IPS DF 6.9 (cell line): ENCODE data around the gene SLC10A3.

ENCODE experiments used
- DNase-seq: peaks from one replicate; pipeline ENCODE4 v3.0.0-alpha.2; 2013; ENCODE audit warnings: low read depth, low spot score
- H3K27ac ChIP-seq: one replicate; pipeline ENCODE4 v1.5.1; 2013; ENCODE audit warnings: low read length, control low read depth
- H3K27me3 ChIP-seq: 2 replicates; pipeline ENCODE4 v1.6.1; 2013; ENCODE audit warnings: mild to moderate bottlenecking, low read length; ENCODE audit not compliant: control insufficient read depth, insufficient read depth
- H3K36me3 ChIP-seq: 2 replicates; pipeline ENCODE4 v1.6.1; 2013; ENCODE audit warnings: low read length; ENCODE audit not compliant: control insufficient read depth, insufficient read depth
- H3K4me1 ChIP-seq: 2 replicates; pipeline ENCODE4 v1.6.1; 2013; ENCODE audit warnings: low read length; ENCODE audit not compliant: control insufficient read depth, insufficient read depth
- H3K4me3 ChIP-seq: 2 replicates; pipeline ENCODE4 v1.5.1; 2013; ENCODE audit warnings: mild to moderate bottlenecking, low read length
- H3K9me3 ChIP-seq: 2 replicates; pipeline ENCODE4 v1.6.1; 2013; ENCODE audit warnings: low read length, inconsistent platforms; ENCODE audit not compliant: control insufficient read depth, insufficient read depth
- WGBS: extraction: QIAGEN DNeasy Blood & Tissue Kit; methylation state at CpG from one replicate; pipeline ENCODE4 v1.1.7; 2013; ENCODE audit warnings: mixed read lengths, missing lambda C conversion rate; ENCODE audit not compliant: insufficient read length, insufficient coverage; 5-methylcytosine and 5-hydroxymethylcytosine counted together

Gene SLC10A3

GRCh38 chrX:154472685-154473632 is 17.5 kb downstream of the SLC10A3 start:
- no peaks in the 10 kb centered on the region for H3K9me3 ChIP-seq
- no CpG with 5 or more reads among the region's 28 CpGs for WGBS
- DNase-seq, result no peak
- H3K27me3 ChIP-seq, result no peaks in the 10 kb centered on the region
- H3K4me1 ChIP-seq, result no peaks in the 10 kb centered on the region
- peaks cover 16% of the 10 kb centered on the region for H3K36me3 ChIP-seq
- H3K4me3 ChIP-seq, result no peak overlapping the region
- no peak overlapping the region for H3K27ac ChIP-seq

- no CpG with 5 or more reads among the region's 23 CpGs for WGBS
- Histone ChIP-seq H3K4me3 (no peak overlapping the region), H3K27me3 (no peaks in the 10 kb centered on the region), H3K27ac (no peak overlapping the region), H3K9me3 (no peaks in the 10 kb centered on the region), H3K4me1 (no peaks in the 10 kb centered on the region), H3K36me3 (peaks cover 22% of the 10 kb centered on the region)
- no peak for DNase-seq
These were observed 18.4 kb downstream of the SLC10A3 start for GRCh38 chrX:154471839-154472684.

- DNase-seq, result no peak
- no CpG with 5 or more reads among the region's 23 CpGs for WGBS
- Histone ChIP-seq H3K4me1 (no peaks in the 10 kb centered on the region), H3K36me3 (peaks cover 27% of the 10 kb centered on the region), H3K9me3 (no peaks in the 10 kb centered on the region), H3K27ac (no peak overlapping the region), H3K4me3 (no peak overlapping the region), H3K27me3 (no peaks in the 10 kb centered on the region)
These were observed 19.4 kb downstream of the SLC10A3 start for GRCh38 chrX:154470914-154471568.

- DNase-seq, result no peak
- Histone ChIP-seq H3K36me3 (peaks cover 33% of the 10 kb centered on the region), H3K27ac (no peak overlapping the region), H3K4me1 (no peaks in the 10 kb centered on the region), H3K4me3 (no peak overlapping the region), H3K27me3 (no peaks in the 10 kb centered on the region), H3K9me3 (no peaks in the 10 kb centered on the region)
- WGBS, result no CpG with 5 or more reads among the region's 14 CpGs
These were observed 20.0 kb downstream of the SLC10A3 start for GRCh38 chrX:154470434-154470833.

GRCh38 chrX:154469880-154470279 is 20.5 kb downstream of the SLC10A3 start:
- Histone ChIP-seq H3K4me1 (no peaks in the 10 kb centered on the region), H3K4me3 (no peak overlapping the region), H3K27me3 (no peaks in the 10 kb centered on the region), H3K9me3 (no peaks in the 10 kb centered on the region), H3K27ac (no peak overlapping the region), H3K36me3 (peaks cover 33% of the 10 kb centered on the region)
- no peak for DNase-seq
- no CpG with 5 or more reads among the region's 18 CpGs for WGBS

GRCh38 chrX:154469114-154469513 is 21.3 kb downstream of the SLC10A3 start:
- no peaks in the 10 kb centered on the region for H3K9me3 ChIP-seq
- DNase-seq, result no peak
- H3K27ac ChIP-seq, result no peak overlapping the region
- WGBS, result no CpG with 5 or more reads among the region's 9 CpGs
- peaks cover 33% of the 10 kb centered on the region for H3K36me3 ChIP-seq
- H3K4me3 ChIP-seq, result no peak overlapping the region
- no peaks in the 10 kb centered on the region for H3K4me1 ChIP-seq
- H3K27me3 ChIP-seq, result no peaks in the 10 kb centered on the region

- no peak for DNase-seq
- Histone ChIP-seq H3K27ac (no peak overlapping the region), H3K27me3 (no peaks in the 10 kb centered on the region), H3K36me3 (peaks cover 33% of the 10 kb centered on the region), H3K4me3 (no peak overlapping the region), H3K9me3 (no peaks in the 10 kb centered on the region), H3K4me1 (no peaks in the 10 kb centered on the region)
- WGBS, result no CpG with 5 or more reads among the region's 23 CpGs
These were observed 22.2 kb downstream of the SLC10A3 start for GRCh38 chrX:154468217-154468616.

GRCh38 chrX:154467556-154467955 is 22.9 kb downstream of the SLC10A3 start:
- Histone ChIP-seq H3K4me1 (no peaks in the 10 kb centered on the region), H3K27me3 (no peaks in the 10 kb centered on the region), H3K4me3 (no peak overlapping the region), H3K27ac (no peak overlapping the region), H3K9me3 (no peaks in the 10 kb centered on the region), H3K36me3 (peaks cover 33% of the 10 kb centered on the region)
- no peak for DNase-seq
- no CpG with 5 or more reads among the region's 21 CpGs for WGBS

- WGBS, result no CpG with 5 or more reads among the region's 15 CpGs
- Histone ChIP-seq H3K4me1 (no peaks in the 10 kb centered on the region), H3K4me3 (no peak overlapping the region), H3K27ac (no peak overlapping the region), H3K9me3 (no peaks in the 10 kb centered on the region), H3K27me3 (no peaks in the 10 kb centered on the region), H3K36me3 (peaks cover 33% of the 10 kb centered on the region)
- no peak for DNase-seq
These were observed 23.5 kb downstream of the SLC10A3 start for GRCh38 chrX:154466907-154467306.

- Histone ChIP-seq H3K4me3 (no peak overlapping the region), H3K9me3 (no peaks in the 10 kb centered on the region), H3K36me3 (peaks cover 33% of the 10 kb centered on the region), H3K4me1 (no peaks in the 10 kb centered on the region), H3K27ac (no peak overlapping the region), H3K27me3 (no peaks in the 10 kb centered on the region)
- no CpG with 5 or more reads among the region's 32 CpGs for WGBS
- no peak for DNase-seq
These were observed 24.4 kb downstream of the SLC10A3 start for GRCh38 chrX:154466036-154466435.
